ENCODE data around the gene HNRNPM.
A peak's percentile ranks its signal among the peaks of the same experiment; 100 is the strongest.

DNA sequence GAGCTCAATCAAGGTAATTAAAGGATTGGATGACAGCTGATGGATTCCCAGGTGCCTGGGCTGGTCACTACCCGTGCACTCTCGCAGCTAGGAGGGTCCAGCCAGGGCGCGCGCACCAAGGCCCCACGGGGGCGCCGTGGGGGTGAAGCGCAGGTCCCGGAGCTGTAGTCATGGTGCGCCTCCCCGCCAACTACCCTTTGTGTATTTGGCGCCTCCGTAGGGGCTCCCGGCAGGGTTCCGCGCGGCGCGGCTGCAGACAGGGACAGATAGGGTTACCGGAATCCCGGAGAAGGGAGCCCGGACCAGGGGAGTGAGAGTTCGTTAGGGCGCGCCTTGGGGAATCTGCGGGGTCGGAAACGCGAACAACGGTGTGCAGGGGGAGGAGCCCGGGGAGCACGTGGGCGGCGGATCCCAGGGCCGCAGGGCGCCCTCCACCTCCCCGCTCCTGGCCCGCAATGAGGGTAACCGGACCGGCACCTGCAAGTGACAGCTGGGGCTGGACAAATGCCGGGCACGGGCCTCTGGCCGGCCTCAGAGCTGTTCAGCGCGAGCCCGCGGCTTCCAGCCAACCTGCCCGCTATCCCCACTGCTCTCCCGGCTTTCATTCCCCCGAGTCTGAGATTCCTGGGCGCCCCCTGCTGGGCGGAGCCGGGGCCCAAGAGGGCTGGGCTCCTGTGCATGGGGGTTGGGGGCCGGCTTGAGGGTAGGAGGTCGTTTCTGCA, 61.1 kb downstream of the HNRNPM start:
- TF ChIP-seq, protein P1, sequence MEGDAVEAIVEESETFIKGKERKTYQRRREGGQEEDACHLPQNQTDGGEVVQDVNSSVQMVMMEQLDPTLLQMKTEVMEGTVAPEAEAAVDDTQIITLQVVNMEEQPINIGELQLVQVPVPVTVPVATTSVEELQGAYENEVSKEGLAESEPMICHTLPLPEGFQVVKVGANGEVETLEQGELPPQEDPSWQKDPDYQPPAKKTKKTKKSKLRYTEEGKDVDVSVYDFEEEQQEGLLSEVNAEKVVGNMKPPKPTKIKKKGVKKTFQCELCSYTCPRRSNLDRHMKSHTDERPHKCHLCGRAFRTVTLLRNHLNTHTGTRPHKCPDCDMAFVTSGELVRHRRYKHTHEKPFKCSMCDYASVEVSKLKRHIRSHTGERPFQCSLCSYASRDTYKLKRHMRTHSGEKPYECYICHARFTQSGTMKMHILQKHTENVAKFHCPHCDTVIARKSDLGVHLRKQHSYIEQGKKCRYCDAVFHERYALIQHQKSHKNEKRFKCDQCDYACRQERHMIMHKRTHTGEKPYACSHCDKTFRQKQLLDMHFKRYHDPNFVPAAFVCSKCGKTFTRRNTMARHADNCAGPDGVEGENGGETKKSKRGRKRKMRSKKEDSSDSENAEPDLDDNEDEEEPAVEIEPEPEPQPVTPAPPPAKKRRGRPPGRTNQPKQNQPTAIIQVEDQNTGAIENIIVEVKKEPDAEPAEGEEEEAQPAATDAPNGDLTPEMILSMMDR (IDR thresholded peaks at IDR 0.05) = peak; percentile 42 to 86 (median 86)
- no peak for TF ChIP-seq POLR2A (IDR thresholded peaks at IDR 0.05)
- TF ChIP-seq POLR2AphosphoS5 (IDR thresholded peaks at IDR 0.05) = no peak
